Brain microvascular endothelial cell (primary cell): ENCODE measurements around the gene UCKL1.
"Not testable (repeated sequence)": the region's sequence is repeated elsewhere in the genome, so short reads cannot be mapped to it uniquely, and the experiment has no call there.

ENCODE experiments used
- DNase-seq: peaks from one replicate; pipeline ENCODE4 v3.0.0-alpha.2; 2020
- H3K27ac ChIP-seq: fragments of 250-450 bp; sonication (Bioruptor Pico); 2 replicates; pipeline ENCODE4 v1.5.1; 2020; ENCODE audit warnings: mild to moderate bottlenecking, moderate library complexity
- H3K27me3 ChIP-seq: fragments of 250-450 bp; sonication (Bioruptor Pico); replicated peaks from 2 replicates; pipeline ENCODE4 v1.5.1; 2020; ENCODE audit warnings: mild to moderate bottlenecking
- H3K36me3 ChIP-seq: fragments of 250-450 bp; sonication (Bioruptor Pico); replicated peaks from 2 replicates; pipeline ENCODE4 v1.5.1; 2020; ENCODE audit warnings: mild to moderate bottlenecking
- H3K4me3 ChIP-seq: 2 replicates; pipeline ENCODE4 v1.5.1; 2011; ENCODE audit warnings: low read depth, mild to moderate bottlenecking, control low read depth, low read length, moderate library complexity
- in situ Hi-C: cut with HindIII; loops from 2 replicates; pipeline ENCODE4 v1.10.0; 2017; ENCODE audit warnings: low sequenced_read_pairs, low pct_ligation_motif_present
- TF ChIP-seq, protein P1 (sequence below): IDR thresholded peaks from 2 replicates; pipeline ENCODE4 v1.5.1; 2011; ENCODE audit warnings: low read depth, mild to moderate bottlenecking, moderate library complexity, low read length, control low read depth, inconsistent platforms; ENCODE audit errors: missing control alignments

The UCKL1 gene

DNA sequence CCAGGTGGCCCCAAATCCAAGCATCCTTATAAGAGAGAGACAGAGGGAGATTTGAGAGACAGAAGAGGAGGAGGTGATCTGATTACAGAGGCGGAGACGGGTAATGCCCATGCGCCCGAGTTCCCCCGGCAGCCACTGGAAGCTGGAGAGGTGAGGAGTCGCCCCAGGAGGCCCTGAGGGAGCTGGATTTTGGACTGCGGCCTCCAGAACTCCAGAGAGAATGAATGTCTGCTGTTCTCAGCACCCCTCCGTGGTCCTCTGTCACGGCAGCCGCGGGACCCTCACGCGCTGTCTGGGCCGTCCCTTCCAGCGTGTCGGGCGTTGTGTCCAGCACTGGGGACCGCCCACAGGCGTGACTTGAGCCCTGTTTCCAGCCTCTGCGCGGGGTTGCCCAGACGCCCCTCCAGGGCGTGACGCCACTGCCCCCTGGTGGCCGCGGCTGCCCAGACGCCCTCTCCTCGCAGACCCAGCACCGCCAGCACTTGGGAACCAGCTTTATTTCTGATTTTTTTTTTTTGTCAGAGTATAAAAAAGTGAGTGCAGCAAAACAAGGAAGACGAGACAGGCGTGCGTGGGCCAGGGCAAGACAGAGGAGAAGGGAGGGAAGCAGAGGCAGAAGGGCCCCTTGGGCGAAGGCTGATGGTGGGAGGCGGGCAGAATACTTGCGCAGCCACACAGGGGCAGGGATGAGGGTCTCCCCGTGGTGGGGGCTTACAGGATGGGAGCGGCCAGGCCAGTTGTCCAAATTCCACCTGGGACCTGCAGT lies 17.6 kb upstream of the UCKL1 start:
- TF ChIP-seq, protein P1, sequence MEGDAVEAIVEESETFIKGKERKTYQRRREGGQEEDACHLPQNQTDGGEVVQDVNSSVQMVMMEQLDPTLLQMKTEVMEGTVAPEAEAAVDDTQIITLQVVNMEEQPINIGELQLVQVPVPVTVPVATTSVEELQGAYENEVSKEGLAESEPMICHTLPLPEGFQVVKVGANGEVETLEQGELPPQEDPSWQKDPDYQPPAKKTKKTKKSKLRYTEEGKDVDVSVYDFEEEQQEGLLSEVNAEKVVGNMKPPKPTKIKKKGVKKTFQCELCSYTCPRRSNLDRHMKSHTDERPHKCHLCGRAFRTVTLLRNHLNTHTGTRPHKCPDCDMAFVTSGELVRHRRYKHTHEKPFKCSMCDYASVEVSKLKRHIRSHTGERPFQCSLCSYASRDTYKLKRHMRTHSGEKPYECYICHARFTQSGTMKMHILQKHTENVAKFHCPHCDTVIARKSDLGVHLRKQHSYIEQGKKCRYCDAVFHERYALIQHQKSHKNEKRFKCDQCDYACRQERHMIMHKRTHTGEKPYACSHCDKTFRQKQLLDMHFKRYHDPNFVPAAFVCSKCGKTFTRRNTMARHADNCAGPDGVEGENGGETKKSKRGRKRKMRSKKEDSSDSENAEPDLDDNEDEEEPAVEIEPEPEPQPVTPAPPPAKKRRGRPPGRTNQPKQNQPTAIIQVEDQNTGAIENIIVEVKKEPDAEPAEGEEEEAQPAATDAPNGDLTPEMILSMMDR = peak; percentile 98
- H3K27me3 ChIP-seq = no peaks in the 10 kb centered on the region
- no peaks in the 10 kb centered on the region for H3K36me3 ChIP-seq
- peak overlapping the region; percentile 56 for H3K4me3 ChIP-seq
- peak; percentile 71 for DNase-seq
- in situ Hi-C loops = no loop called here
- no peak overlapping the region for H3K27ac ChIP-seq

DNA sequence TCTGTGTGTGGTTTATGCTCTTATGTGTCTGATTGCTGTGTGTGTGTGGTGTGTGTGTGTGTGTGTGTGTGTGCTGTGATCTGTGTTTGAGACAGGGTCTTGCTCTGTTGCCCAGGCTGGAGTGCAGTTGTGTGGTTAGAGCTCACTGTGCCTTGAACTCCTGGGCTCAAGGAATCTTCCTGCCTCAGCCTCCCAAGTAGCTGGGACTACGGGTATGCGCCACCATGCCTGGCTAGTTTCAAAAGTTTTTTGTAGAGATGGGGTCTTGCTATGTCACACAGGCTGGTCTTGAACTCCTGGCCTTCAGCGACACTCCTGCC lies 16.9 kb upstream of the UCKL1 start:
- Histone ChIP-seq H3K27me3 (no peaks in the 10 kb centered on the region), H3K36me3 (peaks cover under 1% of the 10 kb centered on the region), H3K4me3 (no peak overlapping the region), H3K27ac (no peak overlapping the region)
- no peak for DNase-seq
- in situ Hi-C loops = no loop called here
- TF ChIP-seq, protein P1 = no peak

DNA sequence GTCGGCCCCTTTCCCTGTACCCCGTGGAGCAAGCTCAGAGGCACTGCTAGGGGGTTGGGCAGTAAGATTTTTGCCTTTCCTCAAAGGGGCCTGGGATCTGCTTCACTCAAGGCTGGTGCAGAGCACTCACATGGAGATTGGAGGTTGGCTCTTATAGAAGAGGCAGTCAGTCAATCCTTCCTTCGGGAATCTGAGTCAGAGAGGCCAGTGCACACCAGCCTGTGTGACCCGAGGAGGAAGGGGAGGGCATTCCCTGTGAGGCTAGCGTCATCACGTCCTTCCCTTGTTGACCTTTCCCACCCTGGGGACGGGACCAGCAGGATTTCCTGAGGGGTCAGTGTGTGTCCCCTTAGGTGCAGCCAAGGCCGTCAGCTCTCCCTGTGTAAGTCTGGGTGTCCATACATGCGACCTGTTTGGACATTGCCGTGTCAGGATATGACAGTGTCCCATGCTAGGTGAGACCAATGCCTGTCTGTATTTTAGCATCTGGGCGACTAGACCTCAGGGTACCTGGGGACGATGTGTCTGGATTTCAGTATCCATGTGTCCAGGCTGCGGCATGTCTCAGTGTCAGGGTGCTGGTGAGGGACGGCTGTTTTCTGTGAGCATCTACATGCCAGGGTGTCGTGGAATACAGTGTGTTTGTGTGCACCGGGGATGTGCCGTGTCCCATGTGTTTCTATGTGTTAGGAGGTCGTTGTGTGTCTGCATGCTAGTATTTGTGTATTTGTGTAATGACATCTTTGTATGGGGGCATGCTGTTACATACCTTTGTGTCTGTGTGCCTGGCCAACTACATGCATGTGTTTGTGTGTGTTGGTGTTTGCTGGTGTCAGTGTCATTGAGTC lies 16.3 kb upstream of the UCKL1 start:
- Histone ChIP-seq H3K27me3 (no peaks in the 10 kb centered on the region), H3K27ac (no peak overlapping the region), H3K4me3 (no peak overlapping the region), H3K36me3 (peaks cover 7% of the 10 kb centered on the region)
- in situ Hi-C loops = no loop called here
- TF ChIP-seq, protein P1 = no peak
- no peak for DNase-seq

DNA sequence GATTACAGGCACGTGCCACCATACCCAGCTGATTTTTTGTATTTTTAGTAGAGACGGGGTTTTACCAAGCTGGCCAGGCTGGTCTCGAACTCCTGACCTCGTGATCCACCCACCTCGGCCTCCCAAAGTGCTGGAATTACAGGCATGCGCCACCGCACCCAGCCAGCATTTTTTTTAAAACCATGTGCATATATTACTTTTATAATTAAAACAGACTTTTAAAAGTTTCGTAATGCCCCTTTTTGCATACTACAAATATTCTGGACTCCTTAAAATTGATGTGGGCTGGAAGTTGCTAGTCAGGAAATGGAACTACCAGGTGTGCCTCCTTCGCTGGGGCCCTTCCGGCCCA lies 15.7 kb upstream of the UCKL1 start:
- in situ Hi-C loops, DNase-seq, H3K4me3 ChIP-seq, H3K27ac ChIP-seq, H3K27me3 ChIP-seq: not testable (repeated sequence)
- peaks cover 13% of the 10 kb centered on the region for H3K36me3 ChIP-seq

DNA sequence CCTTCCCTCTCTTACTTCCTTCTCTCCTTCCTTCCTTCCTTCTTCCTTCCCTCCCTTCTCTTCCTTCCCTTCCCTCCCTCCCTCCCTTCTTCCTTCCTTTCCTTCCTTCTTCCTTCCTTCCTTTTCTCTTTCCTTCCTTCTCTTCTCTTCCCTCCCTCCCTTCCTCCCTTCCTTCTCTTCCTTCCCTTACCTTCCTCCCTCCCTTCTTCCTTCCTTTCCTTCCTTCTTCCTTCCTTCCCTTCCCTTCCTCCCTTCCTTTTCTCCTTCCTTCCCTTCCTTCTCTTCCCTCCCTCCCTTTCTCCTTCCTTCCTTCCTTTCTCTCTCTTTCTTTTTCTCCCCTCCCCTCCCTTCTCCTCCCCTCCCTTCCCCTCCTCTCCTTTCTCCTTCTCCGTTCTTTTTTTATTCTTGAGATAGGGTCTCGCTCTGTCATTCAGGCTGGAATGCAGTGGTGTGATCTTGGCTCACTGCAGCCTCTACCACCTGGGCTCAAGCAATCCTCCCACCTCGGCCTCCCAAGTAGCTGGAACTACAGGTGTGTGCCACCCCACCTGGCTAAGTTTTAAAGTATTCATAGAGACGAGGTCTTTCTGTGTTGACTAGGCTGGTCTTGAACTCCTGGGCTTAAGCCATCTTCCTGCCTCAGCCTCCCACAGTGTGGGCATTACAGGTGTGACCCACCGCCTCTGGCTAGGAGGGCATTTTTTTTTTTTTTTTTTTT lies 14.7 kb upstream of the UCKL1 start:
- Histone ChIP-seq H3K27ac (no peak overlapping the region), H3K36me3 (peaks cover 22% of the 10 kb centered on the region), H3K4me3 (no peak overlapping the region), H3K27me3 (no peaks in the 10 kb centered on the region)
- no peak for DNase-seq
- TF ChIP-seq, protein P1 = no peak
- in situ Hi-C loops = no loop called here
